Esophagus muscularis mucosa (tissue), 3 donors: ENCODE results near the gene DHRS3.

Source experiments
- CTCF ChIP-seq, 3 experiments: fragments of 200-600 bp in 2 of 3; fragments of 450-650 bp in 1 of 3; sonication (generic) in 2 of 3; IDR thresholded peaks; one replicate each; pipeline ENCODE4 v1.5.1; 2017 to 2019; ENCODE audit warnings: antibody characterized with exemption in 3 of 3, mild to moderate bottlenecking in 2 of 3, moderate library complexity in 1 of 3
- POLR2A ChIP-seq: fragments of 450-650 bp; IDR thresholded peaks from one replicate; pipeline ENCODE4 v1.6.1; 2017; ENCODE audit warnings: antibody characterized with exemption, moderate library complexity, mild to moderate bottlenecking, low read depth

- TF ChIP-seq POLR2A (no peak), CTCF (IDR thresholded peaks at IDR 0.05) (no peak)
Observed at GRCh38 chr1:12626888-12627287, 8.9 kb upstream of the DHRS3 start.
